ENCODE results near the gene BFSP1. TPM values are rescaled to one million over a fixed set of nuclear protein-coding genes. Genes with fewer than 3 reads are reported as not detected.

BFSP1 gene
- total and polyA plus RNA-seq, 2 of the 8 experiments (the other 6 are each of a cell fraction or from before 2014, with no cell fraction given) = 1.5 to 2.5 TPM

- TF ChIP-seq RNF2 (IDR thresholded peaks at IDR 0.05; ENCODE audit: borderline replicate concordance, low read depth, low read length, missing control alignments, poor library complexity, severe bottlenecking) (no peak), BACH1 (IDR thresholded peaks at IDR 0.05; ENCODE audit: low read length) (no peak), POLR2A (IDR thresholded peaks at IDR 0.05; ENCODE audit: control extremely low read depth in 1 of 2, low read depth in 2 of 2, low read length in 2 of 2) (no peak)
Observed at GRCh38 chr20:17541996-17542395, 10.8 kb upstream of the BFSP1 start (continued).
